ENCODE data around the gene VAV3. TPM values are rescaled to one million over a fixed set of nuclear protein-coding genes. Genes with fewer than 3 reads are reported as not detected.

Gene VAV3
- total RNA-seq, 1 experiment from 2014 or later: 10.0 TPM

DNA sequence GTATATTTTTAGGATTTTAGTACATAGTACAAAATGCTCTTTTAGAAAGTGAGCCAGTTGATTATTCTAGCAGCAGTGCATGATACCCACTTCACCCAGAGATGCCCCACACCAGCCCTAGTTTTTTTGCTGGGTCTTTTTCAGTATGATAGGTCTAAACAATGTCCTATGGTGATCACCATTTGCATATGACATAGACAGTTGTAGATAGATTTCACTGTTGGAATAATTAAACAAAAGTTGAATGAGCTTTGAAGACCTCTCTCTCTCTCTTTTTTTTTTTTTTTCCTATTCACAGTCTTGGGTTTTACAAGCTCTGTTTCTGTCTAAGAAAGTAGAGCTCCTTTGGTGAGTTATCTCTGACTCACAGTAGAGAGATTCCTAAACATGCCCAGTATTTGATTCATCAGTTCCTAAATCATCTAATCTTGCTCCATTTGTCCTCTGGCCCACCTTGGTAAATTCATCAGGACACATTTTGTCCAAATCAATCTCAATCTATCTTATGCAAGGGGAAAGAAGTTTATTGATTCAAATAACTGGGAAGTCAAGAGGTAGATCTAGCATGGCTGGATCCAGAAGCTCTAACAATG lies 44.7 kb upstream of the VAV3 start:
- TF ChIP-seq, protein P1, sequence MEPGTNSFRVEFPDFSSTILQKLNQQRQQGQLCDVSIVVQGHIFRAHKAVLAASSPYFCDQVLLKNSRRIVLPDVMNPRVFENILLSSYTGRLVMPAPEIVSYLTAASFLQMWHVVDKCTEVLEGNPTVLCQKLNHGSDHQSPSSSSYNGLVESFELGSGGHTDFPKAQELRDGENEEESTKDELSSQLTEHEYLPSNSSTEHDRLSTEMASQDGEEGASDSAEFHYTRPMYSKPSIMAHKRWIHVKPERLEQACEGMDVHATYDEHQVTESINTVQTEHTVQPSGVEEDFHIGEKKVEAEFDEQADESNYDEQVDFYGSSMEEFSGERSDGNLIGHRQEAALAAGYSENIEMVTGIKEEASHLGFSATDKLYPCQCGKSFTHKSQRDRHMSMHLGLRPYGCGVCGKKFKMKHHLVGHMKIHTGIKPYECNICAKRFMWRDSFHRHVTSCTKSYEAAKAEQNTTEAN (CRISPR knock-in tag; IDR thresholded peaks at IDR 0.05): no peak
- no peak for TF ChIP-seq ELF4 (CRISPR knock-in tag; IDR thresholded peaks at IDR 0.05; ENCODE audit: low read depth)
- TF ChIP-seq ZNF396 (CRISPR knock-in tag; IDR thresholded peaks at IDR 0.05; ENCODE audit: borderline replicate concordance): no peak
- TF ChIP-seq, protein P2, sequence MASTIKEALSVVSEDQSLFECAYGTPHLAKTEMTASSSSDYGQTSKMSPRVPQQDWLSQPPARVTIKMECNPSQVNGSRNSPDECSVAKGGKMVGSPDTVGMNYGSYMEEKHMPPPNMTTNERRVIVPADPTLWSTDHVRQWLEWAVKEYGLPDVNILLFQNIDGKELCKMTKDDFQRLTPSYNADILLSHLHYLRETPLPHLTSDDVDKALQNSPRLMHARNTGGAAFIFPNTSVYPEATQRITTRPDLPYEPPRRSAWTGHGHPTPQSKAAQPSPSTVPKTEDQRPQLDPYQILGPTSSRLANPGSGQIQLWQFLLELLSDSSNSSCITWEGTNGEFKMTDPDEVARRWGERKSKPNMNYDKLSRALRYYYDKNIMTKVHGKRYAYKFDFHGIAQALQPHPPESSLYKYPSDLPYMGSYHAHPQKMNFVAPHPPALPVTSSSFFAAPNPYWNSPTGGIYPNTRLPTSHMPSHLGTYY (CRISPR knock-in tag; IDR thresholded peaks at IDR 0.05): no peak
- TF ChIP-seq, protein P3, sequence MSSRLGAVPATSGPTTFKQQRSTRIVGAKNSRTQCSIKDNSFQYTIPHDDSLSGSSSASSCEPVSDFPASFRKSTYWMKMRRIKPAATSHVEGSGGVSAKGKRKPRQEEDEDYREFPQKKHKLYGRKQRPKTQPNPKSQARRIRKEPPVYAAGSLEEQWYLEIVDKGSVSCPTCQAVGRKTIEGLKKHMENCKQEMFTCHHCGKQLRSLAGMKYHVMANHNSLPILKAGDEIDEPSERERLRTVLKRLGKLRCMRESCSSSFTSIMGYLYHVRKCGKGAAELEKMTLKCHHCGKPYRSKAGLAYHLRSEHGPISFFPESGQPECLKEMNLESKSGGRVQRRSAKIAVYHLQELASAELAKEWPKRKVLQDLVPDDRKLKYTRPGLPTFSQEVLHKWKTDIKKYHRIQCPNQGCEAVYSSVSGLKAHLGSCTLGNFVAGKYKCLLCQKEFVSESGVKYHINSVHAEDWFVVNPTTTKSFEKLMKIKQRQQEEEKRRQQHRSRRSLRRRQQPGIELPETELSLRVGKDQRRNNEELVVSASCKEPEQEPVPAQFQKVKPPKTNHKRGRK (CRISPR knock-in tag; IDR thresholded peaks at IDR 0.05; ENCODE audit: borderline replicate concordance): no peak
- TF ChIP-seq GABPB1 (CRISPR knock-in tag; IDR thresholded peaks at IDR 0.05): no peak
- TF ChIP-seq, protein P4, sequence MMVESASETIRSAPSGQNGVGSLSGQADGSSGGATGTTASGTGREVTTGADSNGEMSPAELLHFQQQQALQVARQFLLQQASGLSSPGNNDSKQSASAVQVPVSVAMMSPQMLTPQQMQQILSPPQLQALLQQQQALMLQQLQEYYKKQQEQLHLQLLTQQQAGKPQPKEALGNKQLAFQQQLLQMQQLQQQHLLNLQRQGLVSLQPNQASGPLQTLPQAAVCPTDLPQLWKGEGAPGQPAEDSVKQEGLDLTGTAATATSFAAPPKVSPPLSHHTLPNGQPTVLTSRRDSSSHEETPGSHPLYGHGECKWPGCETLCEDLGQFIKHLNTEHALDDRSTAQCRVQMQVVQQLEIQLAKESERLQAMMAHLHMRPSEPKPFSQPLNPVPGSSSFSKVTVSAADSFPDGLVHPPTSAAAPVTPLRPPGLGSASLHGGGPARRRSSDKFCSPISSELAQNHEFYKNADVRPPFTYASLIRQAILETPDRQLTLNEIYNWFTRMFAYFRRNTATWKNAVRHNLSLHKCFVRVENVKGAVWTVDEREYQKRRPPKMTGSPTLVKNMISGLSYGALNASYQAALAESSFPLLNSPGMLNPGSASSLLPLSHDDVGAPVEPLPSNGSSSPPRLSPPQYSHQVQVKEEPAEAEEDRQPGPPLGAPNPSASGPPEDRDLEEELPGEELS (CRISPR knock-in tag; IDR thresholded peaks at IDR 0.05): no peak
- no peak for TF ChIP-seq ZNF232 (CRISPR knock-in tag; IDR thresholded peaks at IDR 0.05)
- TF ChIP-seq, protein P5, sequence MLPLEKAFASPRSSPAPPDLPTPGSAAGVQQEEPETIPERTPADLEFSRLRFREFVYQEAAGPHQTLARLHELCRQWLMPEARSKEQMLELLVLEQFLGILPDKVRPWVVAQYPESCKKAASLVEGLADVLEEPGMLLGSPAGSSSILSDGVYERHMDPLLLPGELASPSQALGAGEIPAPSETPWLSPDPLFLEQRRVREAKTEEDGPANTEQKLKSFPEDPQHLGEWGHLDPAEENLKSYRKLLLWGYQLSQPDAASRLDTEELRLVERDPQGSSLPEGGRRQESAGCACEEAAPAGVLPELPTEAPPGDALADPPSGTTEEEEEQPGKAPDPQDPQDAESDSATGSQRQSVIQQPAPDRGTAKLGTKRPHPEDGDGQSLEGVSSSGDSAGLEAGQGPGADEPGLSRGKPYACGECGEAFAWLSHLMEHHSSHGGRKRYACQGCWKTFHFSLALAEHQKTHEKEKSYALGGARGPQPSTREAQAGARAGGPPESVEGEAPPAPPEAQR (CRISPR knock-in tag; IDR thresholded peaks at IDR 0.05): no peak
- TF ChIP-seq, protein P6, sequence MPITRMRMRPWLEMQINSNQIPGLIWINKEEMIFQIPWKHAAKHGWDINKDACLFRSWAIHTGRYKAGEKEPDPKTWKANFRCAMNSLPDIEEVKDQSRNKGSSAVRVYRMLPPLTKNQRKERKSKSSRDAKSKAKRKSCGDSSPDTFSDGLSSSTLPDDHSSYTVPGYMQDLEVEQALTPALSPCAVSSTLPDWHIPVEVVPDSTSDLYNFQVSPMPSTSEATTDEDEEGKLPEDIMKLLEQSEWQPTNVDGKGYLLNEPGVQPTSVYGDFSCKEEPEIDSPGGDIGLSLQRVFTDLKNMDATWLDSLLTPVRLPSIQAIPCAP (CRISPR knock-in tag; IDR thresholded peaks at IDR 0.05): no peak
- TF ChIP-seq, protein P7, sequence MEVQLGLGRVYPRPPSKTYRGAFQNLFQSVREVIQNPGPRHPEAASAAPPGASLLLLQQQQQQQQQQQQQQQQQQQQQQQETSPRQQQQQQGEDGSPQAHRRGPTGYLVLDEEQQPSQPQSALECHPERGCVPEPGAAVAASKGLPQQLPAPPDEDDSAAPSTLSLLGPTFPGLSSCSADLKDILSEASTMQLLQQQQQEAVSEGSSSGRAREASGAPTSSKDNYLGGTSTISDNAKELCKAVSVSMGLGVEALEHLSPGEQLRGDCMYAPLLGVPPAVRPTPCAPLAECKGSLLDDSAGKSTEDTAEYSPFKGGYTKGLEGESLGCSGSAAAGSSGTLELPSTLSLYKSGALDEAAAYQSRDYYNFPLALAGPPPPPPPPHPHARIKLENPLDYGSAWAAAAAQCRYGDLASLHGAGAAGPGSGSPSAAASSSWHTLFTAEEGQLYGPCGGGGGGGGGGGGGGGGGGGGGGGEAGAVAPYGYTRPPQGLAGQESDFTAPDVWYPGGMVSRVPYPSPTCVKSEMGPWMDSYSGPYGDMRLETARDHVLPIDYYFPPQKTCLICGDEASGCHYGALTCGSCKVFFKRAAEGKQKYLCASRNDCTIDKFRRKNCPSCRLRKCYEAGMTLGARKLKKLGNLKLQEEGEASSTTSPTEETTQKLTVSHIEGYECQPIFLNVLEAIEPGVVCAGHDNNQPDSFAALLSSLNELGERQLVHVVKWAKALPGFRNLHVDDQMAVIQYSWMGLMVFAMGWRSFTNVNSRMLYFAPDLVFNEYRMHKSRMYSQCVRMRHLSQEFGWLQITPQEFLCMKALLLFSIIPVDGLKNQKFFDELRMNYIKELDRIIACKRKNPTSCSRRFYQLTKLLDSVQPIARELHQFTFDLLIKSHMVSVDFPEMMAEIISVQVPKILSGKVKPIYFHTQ (CRISPR knock-in tag; IDR thresholded peaks at IDR 0.05): no peak
- TF ChIP-seq, protein P8, sequence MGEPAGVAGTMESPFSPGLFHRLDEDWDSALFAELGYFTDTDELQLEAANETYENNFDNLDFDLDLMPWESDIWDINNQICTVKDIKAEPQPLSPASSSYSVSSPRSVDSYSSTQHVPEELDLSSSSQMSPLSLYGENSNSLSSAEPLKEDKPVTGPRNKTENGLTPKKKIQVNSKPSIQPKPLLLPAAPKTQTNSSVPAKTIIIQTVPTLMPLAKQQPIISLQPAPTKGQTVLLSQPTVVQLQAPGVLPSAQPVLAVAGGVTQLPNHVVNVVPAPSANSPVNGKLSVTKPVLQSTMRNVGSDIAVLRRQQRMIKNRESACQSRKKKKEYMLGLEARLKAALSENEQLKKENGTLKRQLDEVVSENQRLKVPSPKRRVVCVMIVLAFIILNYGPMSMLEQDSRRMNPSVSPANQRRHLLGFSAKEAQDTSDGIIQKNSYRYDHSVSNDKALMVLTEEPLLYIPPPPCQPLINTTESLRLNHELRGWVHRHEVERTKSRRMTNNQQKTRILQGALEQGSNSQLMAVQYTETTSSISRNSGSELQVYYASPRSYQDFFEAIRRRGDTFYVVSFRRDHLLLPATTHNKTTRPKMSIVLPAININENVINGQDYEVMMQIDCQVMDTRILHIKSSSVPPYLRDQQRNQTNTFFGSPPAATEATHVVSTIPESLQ (CRISPR knock-in tag; IDR thresholded peaks at IDR 0.05): no peak
- H3K9me3 Mint-ChIP-seq: peaks cover 4% of the 10 kb centered on the region; the same call in 1 of the 2 replicates
- H3K4me3 Mint-ChIP-seq: no peak overlapping the region
- no peak for DNase-seq (ENCODE audit: low spot score)
- ATAC-seq: no peak
- no peak overlapping the region for H3K27ac Mint-ChIP-seq
- CTCF ChIA-PET: no interaction called here
- H3K4me1 Mint-ChIP-seq: peaks cover 9% of the 10 kb centered on the region
- no peaks in the 10 kb centered on the region for H3K36me3 Mint-ChIP-seq
- POLR2A ChIA-PET: no interaction called here
- H3K27me3 Mint-ChIP-seq (ENCODE audit: low read depth): no peaks in the 10 kb centered on the region

Measured in WTC11 (cell line).